Right ventricle myocardium inferior (tissue), 1 donor: ENCODE measurements around the gene LDLRAD4. TPM values are rescaled to one million over a fixed set of nuclear protein-coding genes. Genes with fewer than 3 reads are reported as not detected.

Experiments
- ATAC-seq: fragments of 200-7000 bp; cut with Tn5 transposase; one replicate; pipeline ENCODE4 v1.9.1; 2020; ENCODE audit warnings: mild to moderate bottlenecking, moderate library complexity
- DNase-seq: peaks from one replicate; pipeline ENCODE4 v3.0.0; 2021; ENCODE audit errors: missing footprints
- intact Hi-C: fragments of 100-400 bp; cut with DNase I; formaldehyde crosslinking; loops from one replicate; pipeline ENCODE4 v1.11.0; 2022
- total RNA-seq: library from RNA; stranded (reverse); fragmentation: NEBNext Ultra II Directional; extraction: Animal tissue kit (Norgen Biotek cat#: 25700); gene quantifications from one replicate; pipeline ENCODE4 v1.2.1, GENCODE V29; 2021
- donor health status: DM: no; HTN: yes; CAD: no; lungs with severe emphysema.

Gene LDLRAD4
- total RNA-seq, 1 donor from 2014 or later = 29.6 TPM

GRCh38 chr18:13439461-13439860 lies 220.9 kb downstream of the LDLRAD4 start:
- DNase-seq = no peak
- no peak for ATAC-seq
- intact Hi-C loops = no loop called here

DNA sequence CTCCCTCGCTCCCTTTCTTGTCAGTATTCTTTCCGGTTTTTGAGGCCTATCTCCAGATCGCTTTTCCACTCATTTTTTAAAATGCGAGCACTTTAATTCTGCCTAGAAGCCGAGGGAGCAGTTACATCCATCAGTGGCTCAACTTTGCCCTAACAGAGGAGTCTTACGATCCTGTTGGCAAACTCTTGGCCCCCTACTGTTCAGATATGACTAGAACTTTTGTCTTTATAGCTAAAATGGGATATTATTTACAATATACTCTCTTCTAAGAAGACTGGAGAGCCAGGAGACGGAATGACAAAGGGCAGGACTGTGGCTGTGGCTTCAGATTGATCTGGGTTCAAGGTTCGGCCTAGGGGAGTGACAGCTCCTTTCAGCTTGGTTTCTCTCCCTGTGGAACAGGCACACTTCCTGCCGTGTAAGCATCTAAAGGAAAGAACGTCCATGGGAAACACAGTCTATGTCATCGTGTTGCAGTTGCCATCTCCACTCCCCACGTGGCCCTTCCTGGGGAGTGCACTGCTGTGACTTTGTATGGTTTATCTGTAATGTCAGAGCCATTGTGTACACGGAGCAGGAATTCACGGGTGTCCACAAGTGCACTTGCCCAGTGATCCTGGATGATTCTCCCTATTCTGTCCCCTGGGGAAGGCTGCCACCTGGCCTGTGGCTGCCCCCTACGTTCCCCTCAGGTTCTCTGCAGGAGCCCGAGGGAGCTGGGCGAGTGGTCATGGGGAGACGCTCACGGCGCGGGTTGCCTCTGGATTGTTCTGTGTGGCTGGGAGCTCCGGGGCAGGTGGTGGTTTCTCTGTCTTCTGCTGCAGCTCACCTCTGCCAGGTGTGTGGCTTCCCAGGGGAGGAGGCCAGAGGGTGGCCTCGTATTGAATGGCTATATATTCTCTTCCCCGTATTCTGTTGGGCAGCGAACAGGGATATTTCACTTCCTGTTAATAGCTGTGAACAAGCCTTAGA lies 222.0 kb downstream of the LDLRAD4 start:
- DNase-seq = no peak
- ATAC-seq = no peak
- intact Hi-C loops = no loop called here

DNA sequence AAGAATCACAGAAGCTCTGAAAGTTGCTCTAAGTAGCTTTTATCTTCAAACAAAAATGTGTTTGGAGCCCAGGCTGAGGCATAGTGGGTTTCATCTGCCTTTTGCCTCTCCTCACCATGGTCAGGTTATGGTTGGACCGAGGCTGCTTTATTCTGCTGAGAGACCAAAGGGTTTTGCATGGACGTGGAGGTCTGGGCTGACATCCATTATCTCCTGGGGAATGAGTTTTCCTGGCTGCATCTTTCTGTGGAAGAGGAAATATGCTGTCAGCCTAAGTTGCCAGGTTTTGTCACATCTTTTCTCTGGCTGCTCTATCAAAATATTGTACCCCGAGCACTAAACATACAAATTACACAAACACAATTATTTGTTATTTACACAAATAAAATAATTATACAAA lies 223.2 kb downstream of the LDLRAD4 start:
- intact Hi-C loops = no loop called here
- ATAC-seq = no peak
- DNase-seq = no peak

- ATAC-seq (no peak), DNase-seq (no peak)
- intact Hi-C loops = no loop called here
These were observed 223.9 kb downstream of the LDLRAD4 start for GRCh38 chr18:13442451-13442850.

DNA sequence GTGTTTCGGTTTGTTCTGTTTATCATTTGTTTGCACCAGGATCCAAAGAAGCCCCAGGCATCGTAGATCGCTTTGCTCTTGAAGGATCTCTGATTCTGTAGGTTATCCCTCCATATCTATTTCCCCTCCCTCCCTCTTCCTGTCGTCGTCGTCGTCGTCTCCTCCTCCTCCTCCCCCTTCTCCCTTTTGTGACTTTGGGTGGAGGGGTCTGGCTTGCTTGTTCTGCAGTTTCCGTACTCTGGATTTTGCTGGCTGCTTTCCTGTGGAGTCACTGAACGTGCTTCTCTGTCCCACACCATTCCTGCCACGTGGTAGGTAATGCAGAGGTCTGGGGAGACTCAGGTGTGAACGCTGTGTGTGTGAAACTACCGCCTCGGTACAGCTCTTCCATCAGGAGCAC lies 225.0 kb downstream of the LDLRAD4 start:
- DNase-seq (no peak), ATAC-seq (no peak)
- intact Hi-C loops = no loop called here

DNA sequence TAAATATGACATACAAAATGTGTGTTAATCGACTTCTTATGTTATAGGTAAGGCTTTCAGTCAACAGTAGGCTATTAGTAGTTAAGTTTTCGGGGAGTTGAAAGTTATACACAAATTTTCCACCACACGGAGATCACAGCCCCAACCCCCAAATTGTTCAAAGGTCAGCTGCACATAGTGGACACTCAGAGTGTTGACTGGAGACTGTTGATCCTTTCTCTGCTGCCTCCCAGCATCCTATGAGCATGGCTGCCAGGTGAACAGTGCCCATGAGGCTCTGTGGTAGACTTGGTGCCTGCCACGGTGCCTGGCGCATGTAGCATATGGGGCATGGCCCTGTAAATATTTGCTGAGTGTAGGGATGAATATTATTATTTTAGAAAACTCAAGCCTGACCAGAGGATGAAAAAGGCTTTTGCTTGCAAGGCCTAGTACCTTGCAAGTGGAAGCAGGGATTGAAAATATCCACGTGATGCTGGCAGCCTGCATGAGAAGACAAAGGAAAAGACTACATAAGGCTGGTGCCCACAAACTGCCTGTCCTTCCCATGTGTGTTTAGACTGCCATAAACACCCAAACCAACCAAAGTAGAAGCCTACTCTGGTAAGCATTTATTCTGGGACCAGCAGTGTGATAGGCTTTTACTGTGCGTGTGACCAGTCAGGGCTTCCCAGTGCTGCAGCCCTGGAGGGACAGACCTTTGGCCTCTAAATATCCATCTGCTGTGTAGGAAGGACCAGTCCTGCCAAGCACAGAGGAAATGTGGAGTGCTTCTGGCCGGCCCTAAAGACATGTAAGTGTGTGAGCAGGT lies 226.1 kb downstream of the LDLRAD4 start:
- DNase-seq = no peak
- ATAC-seq = no peak
- intact Hi-C loops = no loop called here

GRCh38 chr18:13445241-13445897 lies 226.8 kb downstream of the LDLRAD4 start:
- no peak for DNase-seq
- ATAC-seq = no peak
- intact Hi-C loops = no loop called here

- ATAC-seq (no peak), DNase-seq (no peak)
- intact Hi-C loops = no loop called here
These were observed 227.5 kb downstream of the LDLRAD4 start for GRCh38 chr18:13446024-13446423.

GRCh38 chr18:13446610-13447461 lies 228.3 kb downstream of the LDLRAD4 start:
- intact Hi-C loops = no loop called here
- ATAC-seq = no peak
- no peak for DNase-seq

GRCh38 chr18:13447621-13448334 lies 229.2 kb downstream of the LDLRAD4 start:
- DNase-seq (no peak), ATAC-seq (no peak)
- intact Hi-C loops = no loop called here

GRCh38 chr18:13448335-13448795 lies 229.8 kb downstream of the LDLRAD4 start:
- ATAC-seq (no peak), DNase-seq (no peak)
- intact Hi-C loops = no loop called here

DNA sequence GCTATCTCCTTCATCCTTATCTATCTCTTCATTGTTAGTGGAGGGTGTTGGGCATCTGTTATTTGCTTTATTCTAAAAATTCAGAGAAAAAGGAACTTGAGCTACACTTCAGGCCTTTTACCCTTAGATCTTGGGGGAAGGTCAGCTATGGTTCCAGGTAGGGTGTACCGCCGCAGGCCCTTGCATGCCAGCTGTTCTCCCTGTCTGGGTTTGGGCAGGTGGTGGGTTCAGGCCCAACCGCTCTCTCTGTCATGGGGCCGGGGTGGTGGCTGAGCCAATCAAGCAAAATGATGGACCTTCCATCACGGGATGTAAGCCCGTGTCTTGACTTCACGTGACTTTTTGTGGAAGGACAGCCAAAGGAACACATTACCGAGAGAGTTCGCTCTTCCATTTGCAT lies 231.1 kb downstream of the LDLRAD4 start:
- DNase-seq = no peak
- ATAC-seq = no peak
- intact Hi-C loops = loop anchor here (5.0 kb wide), 1 partner anchor 227 kb away; no protein-coding TSS in a partner anchor

DNA sequence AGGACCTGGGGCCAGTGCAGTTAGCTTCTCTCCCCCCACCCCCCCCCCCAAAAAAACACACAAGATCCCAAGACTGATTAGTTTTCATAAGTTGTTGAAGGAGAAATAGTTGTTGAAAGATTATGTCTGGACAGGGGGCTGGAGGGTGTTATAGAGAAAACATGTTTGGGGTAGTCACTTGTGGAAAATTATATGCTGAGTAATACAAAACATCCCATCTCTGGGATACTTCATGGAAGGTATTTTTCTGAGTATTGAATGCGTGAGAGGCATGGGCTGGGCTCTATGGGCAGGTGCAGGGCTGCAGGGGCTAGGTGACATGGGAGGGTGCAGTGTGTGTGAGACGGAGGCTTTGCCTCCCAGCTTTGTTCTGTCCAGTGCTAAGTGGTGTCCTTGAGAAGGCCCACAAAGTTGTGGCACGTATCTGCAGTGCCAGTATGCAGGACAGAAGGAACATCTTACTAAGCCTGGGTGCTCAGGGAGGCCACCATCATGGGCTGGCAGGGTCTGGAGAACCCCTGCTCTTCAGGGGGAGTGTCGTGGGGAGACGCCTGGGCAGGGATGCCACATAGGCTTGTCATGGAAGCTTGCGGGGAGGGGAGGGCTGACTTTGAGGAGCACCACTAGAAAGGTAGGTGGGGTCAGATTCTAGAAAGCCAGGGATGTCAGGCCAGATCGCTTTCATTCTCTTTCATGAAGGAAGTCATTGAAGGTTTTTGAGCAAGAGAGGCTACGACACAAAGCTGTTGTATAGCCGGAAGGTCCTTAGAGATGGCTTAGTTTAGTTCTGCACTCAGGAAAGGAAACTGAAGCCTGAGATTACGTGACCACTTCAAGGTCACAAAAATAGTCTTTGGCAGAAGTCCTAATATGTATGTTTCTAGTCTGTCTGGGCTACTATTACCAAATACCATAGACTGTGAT lies 232.0 kb downstream of the LDLRAD4 start:
- peak; percentile 20 for ATAC-seq

GRCh38 chr18:13451213-13451540 lies 232.6 kb downstream of the LDLRAD4 start:
- intact Hi-C loops = loop anchor here (5.0 kb wide), 1 partner anchor 229 kb away; no protein-coding TSS in a partner anchor
- ATAC-seq = peak; percentile 1
- DNase-seq = no peak

More for the DNA sequence above, 232.0 kb downstream of the LDLRAD4 start:
- intact Hi-C loops = loop anchor here (5.0 kb wide), 1 partner anchor 228 kb away; no protein-coding TSS in a partner anchor
- no peak for DNase-seq

DNA sequence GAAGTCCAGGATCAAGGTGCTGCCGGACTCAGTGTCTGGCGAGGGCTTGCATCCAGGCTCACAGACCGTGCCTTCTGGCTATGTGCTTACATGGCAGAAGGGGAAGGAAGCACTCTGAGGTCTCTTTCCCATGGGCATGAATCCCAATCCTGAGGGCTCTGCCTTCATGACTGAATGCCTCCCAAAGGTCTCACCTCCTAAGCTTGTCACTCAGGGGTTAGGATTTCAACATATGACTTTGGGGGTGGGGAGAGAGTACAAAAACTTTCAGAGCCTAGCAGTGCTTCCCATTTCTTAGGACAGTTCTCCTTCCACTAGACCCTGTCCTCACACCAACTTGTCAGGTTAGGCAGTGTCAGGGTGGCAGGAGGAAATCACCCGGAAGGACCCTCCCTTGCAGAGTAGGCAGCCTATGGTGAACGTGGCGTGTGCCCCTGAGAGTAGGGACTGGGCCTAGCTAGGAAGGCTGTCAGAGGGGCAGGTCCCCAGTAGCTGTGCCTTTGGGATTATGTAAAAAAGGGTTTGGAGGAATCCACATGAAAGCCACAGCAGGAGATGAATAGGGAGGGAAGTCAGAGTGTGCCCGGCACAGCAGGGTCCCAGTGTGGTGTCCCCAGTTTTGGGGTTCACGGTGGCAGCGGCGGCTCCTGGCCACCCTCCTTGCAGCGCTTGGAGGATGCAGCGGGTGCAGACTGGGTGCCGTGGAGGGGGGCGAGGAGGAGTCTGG lies 233.3 kb downstream of the LDLRAD4 start:
- intact Hi-C loops = loop anchor here (5.0 kb wide), 1 partner anchor 230 kb away; no protein-coding TSS in a partner anchor
- DNase-seq = no peak
- ATAC-seq = peak; percentile 33

GRCh38 chr18:13452388-13452811 lies 233.8 kb downstream of the LDLRAD4 start:
- intact Hi-C loops = loop anchor here (5.0 kb wide), 1 partner anchor 230 kb away; no protein-coding TSS in a partner anchor
- DNase-seq (no peak), ATAC-seq (peak; percentile 30)
